Measurements from ENCODE around the gene KRR1. TPM values are rescaled to one million over a fixed set of nuclear protein-coding genes. Genes with fewer than 3 reads are reported as not detected.
"Not testable (repeated sequence)": the region's sequence is repeated elsewhere in the genome, so short reads cannot be mapped to it uniquely, and the experiment has no call there.

Gene KRR1
- total and polyA plus RNA-seq, 12 donors = 18.0 to 87.5 (median 47.7) TPM

DNA sequence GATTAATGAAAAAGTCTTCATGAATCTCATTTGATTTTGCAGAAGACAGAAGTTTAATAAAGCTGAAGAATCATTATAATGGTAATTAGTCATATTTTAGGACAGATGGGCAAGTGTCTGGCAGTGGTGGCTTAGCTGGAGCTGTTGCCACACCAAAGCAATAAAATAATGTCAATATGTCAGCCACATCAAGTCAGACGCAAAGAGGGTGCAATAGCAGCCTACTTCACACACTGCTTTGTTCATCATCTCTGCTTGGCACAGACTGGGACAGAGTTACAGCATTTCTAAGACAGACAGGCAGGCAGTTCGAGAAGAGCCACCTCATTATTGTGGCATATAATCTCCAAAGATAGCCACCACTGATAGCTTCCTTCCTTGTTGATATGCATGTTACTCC is 16.9 kb upstream of the KRR1 start:
- H3K4me1 ChIP-seq (replicated peaks in 1 of 2) = peaks cover 4 to 8% of the 10 kb centered on the region in 2 donors
- H3K4me3 ChIP-seq = no peak overlapping the region
- WGBS, 4 donors = 72 to 81% (median 80%) methylated on average over 2 of the region's 2 CpGs
- H3K9me3 ChIP-seq (replicated peaks in 1 of 3) = no peaks in the 10 kb centered on the region
- H3K36me3 ChIP-seq (replicated peaks in 1 of 2) = no peaks in the 10 kb centered on the region
- H3K27me3 ChIP-seq = no peaks in the 10 kb centered on the region
- no peak for DNase-seq
- intact Hi-C loops (cut with DNase I) = loop anchor here (5.0 to 10.0 kb wide), 3 partner anchors 507 to 817 kb away; partner anchors contain the start of genes BBS10 (in 1 of the 2) and PHLDA1 (in 1 of the 2)
- no peak for TF ChIP-seq POLR2A (IDR thresholded peaks at IDR 0.05)
- TF ChIP-seq, protein P1, sequence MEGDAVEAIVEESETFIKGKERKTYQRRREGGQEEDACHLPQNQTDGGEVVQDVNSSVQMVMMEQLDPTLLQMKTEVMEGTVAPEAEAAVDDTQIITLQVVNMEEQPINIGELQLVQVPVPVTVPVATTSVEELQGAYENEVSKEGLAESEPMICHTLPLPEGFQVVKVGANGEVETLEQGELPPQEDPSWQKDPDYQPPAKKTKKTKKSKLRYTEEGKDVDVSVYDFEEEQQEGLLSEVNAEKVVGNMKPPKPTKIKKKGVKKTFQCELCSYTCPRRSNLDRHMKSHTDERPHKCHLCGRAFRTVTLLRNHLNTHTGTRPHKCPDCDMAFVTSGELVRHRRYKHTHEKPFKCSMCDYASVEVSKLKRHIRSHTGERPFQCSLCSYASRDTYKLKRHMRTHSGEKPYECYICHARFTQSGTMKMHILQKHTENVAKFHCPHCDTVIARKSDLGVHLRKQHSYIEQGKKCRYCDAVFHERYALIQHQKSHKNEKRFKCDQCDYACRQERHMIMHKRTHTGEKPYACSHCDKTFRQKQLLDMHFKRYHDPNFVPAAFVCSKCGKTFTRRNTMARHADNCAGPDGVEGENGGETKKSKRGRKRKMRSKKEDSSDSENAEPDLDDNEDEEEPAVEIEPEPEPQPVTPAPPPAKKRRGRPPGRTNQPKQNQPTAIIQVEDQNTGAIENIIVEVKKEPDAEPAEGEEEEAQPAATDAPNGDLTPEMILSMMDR (IDR thresholded peaks at IDR 0.05) = no peak
- no peak overlapping the region for H3K27ac ChIP-seq

DNA sequence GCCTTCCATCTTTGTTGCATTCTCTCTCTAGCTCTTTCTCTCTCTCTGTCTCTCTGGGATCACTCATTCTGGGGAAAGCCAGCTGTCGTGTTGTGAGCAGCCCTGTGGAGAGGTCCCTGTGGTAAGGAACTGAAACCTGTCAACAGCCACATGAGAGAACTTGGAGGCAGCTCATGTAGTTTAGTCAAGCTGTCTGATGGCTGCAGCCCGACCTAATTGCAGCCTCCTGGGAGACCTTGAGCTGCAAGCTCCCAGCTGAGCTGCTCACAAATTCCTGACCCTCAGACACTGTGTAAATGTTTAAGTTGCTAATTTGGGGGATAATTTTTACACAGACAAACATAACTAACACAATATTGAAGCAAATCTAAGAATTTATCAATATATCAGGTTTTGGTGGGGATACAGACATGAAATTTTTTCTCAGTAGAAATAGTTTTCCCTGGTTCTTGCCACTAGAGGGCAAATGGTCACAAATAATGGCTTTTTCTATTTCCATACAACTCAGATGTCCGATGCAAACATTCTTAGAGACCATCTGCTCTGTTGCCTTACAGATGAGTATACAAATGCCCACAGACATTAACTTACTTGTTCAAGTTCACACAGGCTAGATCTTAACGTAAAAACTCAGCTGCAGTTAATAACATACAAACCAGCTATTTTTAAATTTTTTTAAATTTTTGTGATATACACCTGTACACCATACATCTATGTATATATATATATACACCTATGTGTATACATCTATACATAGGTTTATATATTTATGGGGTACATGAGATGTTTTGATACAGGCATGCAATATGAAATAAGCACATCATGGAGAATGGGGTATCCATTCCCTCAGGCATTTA is 15.5 kb upstream of the KRR1 start:
- peak in 1 of 7 donors; percentile 2 for DNase-seq
- H3K9me3 ChIP-seq (replicated peaks in 1 of 3) = no peaks in the 10 kb centered on the region
- H3K27ac ChIP-seq = no peak overlapping the region
- H3K4me1 ChIP-seq (replicated peaks in 1 of 2) = no peaks in the 10 kb centered on the region
- H3K36me3 ChIP-seq (replicated peaks in 1 of 2) = no peaks in the 10 kb centered on the region
- TF ChIP-seq, protein P1 (IDR thresholded peaks at IDR 0.05) = peak; percentile 50 to 80 (median 69)
- TF ChIP-seq POLR2A (IDR thresholded peaks at IDR 0.05) = no peak
- H3K27me3 ChIP-seq = no peaks in the 10 kb centered on the region
- WGBS, 4 donors = 0 to 15% (median 8%) methylated on average over 4 of the region's 4 CpGs
- intact Hi-C loops (cut with DNase I) = loop anchor here (5.0 to 10.0 kb wide), 3 partner anchors 508 to 818 kb away; partner anchors contain the start of genes BBS10 (in 1 of the 2) and PHLDA1 (in 1 of the 2)
- H3K4me3 ChIP-seq = no peak overlapping the region

DNA sequence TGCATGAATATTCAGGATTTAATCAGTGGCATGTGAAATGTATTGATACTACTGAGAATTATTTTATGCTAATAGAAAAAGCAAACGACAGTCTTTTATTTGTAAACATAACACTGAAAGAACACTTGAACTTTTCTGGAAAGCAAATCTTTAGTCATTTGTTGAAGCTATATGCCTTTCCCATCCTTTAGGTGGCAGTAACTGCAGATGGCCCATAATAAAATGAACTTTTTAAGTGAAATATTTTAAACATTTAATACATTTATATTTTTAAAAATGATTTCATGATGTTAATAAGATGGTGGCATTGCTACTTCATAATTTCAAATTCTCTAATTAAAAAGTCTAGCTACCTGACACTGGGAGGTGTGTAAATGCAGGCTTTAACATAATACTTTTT is 13.9 kb upstream of the KRR1 start:
- Histone ChIP-seq H3K27ac (no peak overlapping the region), H3K4me3 (no peak overlapping the region), H3K36me3 (replicated peaks in 1 of 2) (no peaks in the 10 kb centered on the region), H3K27me3 (no peaks in the 10 kb centered on the region), H3K9me3 (replicated peaks in 1 of 3) (no peaks in the 10 kb centered on the region), H3K4me1 (replicated peaks in 1 of 2) (no peaks in the 10 kb centered on the region)
- intact Hi-C loops (cut with DNase I) = loop anchor here (5.0 to 10.0 kb wide), 3 partner anchors 510 to 820 kb away; partner anchors contain the start of genes BBS10 (in 1 of the 2) and PHLDA1 (in 1 of the 2)
- WGBS, 4 donors = 26 to 43% (median 36%) methylated on average over 1 of the region's 1 CpG
- TF ChIP-seq, protein P1 (IDR thresholded peaks at IDR 0.05) = peak in 1 of 6 experiments; percentile 5
- no peak for TF ChIP-seq POLR2A (IDR thresholded peaks at IDR 0.05)
- DNase-seq = no peak

DNA sequence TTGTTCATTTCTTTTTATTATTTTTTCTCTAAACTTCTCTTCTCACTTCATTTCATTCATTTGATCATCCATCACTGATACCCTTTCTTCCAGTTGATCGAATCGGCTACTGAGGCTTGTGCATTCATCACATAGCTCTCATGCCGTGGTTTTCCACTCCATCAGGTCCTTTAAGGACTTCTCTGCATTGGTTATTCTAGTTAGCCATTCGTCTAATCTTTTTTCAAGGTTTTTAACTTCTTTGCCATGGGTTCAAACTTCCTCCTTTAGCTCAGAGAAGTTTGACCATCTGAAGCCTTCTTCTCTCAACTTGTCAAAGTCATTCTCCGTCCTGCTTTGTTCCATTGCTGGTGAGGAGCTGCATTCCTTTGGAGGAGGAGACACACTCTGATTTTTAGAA is 10.7 kb upstream of the KRR1 start:
- H3K27me3 ChIP-seq; H3K9me3 ChIP-seq (replicated peaks in 1 of 3); H3K27ac ChIP-seq; H3K4me1 ChIP-seq (replicated peaks in 1 of 2); H3K36me3 ChIP-seq (replicated peaks in 1 of 2); H3K4me3 ChIP-seq; DNase-seq: not testable (repeated sequence)
- intact Hi-C loops (cut with DNase I) = loop anchor here (10.0 kb wide), 2 partner anchors 513 to 823 kb away; partner anchors contain the start of genes BBS10 (in 1 of the 2) and PHLDA1 (in 1 of the 2)
- 77 to 91% (median 83%) methylated on average over 5 of the region's 5 CpGs for WGBS, 4 donors

DNA sequence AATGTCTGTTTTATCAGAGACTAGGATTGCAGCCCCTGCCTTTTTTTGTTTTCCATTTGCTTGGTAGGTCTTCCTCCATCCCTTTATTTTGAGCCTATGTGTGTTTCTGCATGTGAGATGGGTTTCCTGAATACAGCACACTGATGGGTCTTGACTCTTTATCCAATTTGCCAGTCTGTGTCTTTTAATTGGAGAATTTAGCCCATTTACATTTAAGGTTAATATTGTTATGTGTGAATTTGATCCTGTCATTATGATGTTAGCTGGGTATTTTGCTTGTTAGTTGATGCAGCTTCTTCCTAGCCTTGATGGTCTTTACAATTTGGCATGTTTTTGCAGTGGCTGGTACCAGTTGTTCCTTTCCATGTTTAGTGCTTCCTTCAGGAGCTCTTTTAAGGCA is 9.8 kb upstream of the KRR1 start:
- not testable (repeated sequence) for H3K9me3 ChIP-seq (replicated peaks in 1 of 3); H3K27ac ChIP-seq; DNase-seq; H3K4me1 ChIP-seq (replicated peaks in 1 of 2); H3K27me3 ChIP-seq; H3K36me3 ChIP-seq (replicated peaks in 1 of 2); H3K4me3 ChIP-seq
- intact Hi-C loops (cut with DNase I) = loop anchor here (10.0 kb wide), 2 partner anchors 514 to 824 kb away; partner anchors contain the start of genes BBS10 (in 1 of the 2) and PHLDA1 (in 1 of the 2)
